NCI-H510A treated with DMSO at 0.1 percent for 48 hours (cell line): ENCODE data around the gene DIP2C.
"Not testable (repeated sequence)": the region's sequence is repeated elsewhere in the genome, so short reads cannot be mapped to it uniquely, and the experiment has no call there.

Source experiments
- DNase-seq: peaks from one replicate; lab custom pipeline; 2025; lab: John Stamatoyannopoulos, UW

DIP2C gene

GRCh38 chr10:356452-356851 is 333.0 kb downstream of the DIP2C start:
- DNase-seq, result no peak

GRCh38 chr10:354901-355617 is 334.4 kb downstream of the DIP2C start:
- no peak for DNase-seq

- no peak for DNase-seq
These were observed 336.8 kb downstream of the DIP2C start for GRCh38 chr10:352476-353235.

- no peak for DNase-seq
These were observed 337.6 kb downstream of the DIP2C start for GRCh38 chr10:351770-352334.

- DNase-seq, result no peak
These were observed 338.4 kb downstream of the DIP2C start for GRCh38 chr10:350981-351501.

DNA sequence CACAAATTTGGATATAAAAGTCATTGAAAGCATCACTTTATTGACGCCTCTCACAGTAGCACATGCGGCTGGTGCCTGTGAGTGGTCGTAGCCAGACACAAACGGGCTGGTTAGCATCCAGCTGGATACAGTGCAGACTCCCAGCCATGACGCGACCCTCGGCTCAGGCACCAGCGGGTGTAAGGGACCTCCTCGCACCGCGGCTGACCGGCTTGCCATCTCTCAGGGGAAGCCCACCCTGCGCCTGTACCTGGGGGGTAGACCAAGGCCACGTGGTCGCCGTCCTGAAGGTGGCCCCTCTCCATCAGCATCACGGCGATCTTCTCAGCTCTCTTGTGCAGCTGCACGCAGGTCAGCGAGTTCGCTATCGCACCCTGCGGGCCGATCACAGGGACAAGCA is 340.4 kb downstream of the DIP2C start:
- no peak for DNase-seq

GRCh38 chr10:348456-348855 is 341.0 kb downstream of the DIP2C start:
- no peak for DNase-seq

DNA sequence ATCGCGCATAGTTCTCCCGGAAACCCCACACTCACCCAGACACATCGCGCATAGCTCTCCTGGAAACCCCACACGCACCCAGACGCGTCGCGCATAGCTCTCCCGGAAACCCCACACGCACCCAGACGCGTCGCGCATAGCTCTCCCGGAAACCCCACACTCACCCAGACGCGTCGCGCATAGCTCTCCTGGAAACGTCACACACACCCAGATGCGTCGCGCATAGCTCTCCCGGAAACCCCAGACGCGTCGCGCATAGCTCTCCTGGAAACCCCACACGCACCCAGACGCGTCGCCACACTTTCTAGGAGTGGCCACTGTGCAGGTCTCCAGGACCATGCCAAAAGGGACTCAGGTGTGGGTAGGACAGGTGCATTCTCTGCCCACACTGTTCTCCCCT is 341.7 kb downstream of the DIP2C start:
- not testable (repeated sequence) for DNase-seq

- not testable (repeated sequence) for DNase-seq
These were observed 342.3 kb downstream of the DIP2C start for GRCh38 chr10:347190-347589.

- no peak for DNase-seq
These were observed 344.8 kb downstream of the DIP2C start for GRCh38 chr10:344582-345200.

GRCh38 chr10:343231-344220 is 345.9 kb downstream of the DIP2C start:
- DNase-seq, result no peak

GRCh38 chr10:341081-341740 is 348.3 kb downstream of the DIP2C start:
- no peak for DNase-seq

GRCh38 chr10:340646-341045 is 348.8 kb downstream of the DIP2C start:
- DNase-seq, result no peak

- no peak for DNase-seq
These were observed 350.5 kb downstream of the DIP2C start for GRCh38 chr10:339038-339391.

GRCh38 chr10:338171-339037 is 351.1 kb downstream of the DIP2C start:
- no peak for DNase-seq

DNA sequence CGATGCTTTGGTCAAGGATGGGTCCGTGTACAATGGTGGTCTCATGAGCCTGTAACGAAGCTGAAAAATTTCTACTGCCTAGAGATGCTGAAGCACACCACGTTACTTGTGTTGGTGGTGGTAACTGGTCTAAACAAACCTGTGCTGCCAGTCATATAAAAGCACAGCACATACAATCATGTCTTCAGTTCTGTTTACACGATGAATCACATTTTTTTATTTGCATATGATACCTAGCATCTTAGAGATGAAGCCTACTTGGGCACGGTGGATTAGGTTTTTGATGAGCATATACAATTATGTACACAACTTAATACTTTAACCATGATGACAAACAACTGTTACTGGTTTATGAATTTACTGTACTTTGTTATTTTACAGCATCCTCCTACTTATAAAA is 353.2 kb downstream of the DIP2C start:
- no peak for DNase-seq

DNA sequence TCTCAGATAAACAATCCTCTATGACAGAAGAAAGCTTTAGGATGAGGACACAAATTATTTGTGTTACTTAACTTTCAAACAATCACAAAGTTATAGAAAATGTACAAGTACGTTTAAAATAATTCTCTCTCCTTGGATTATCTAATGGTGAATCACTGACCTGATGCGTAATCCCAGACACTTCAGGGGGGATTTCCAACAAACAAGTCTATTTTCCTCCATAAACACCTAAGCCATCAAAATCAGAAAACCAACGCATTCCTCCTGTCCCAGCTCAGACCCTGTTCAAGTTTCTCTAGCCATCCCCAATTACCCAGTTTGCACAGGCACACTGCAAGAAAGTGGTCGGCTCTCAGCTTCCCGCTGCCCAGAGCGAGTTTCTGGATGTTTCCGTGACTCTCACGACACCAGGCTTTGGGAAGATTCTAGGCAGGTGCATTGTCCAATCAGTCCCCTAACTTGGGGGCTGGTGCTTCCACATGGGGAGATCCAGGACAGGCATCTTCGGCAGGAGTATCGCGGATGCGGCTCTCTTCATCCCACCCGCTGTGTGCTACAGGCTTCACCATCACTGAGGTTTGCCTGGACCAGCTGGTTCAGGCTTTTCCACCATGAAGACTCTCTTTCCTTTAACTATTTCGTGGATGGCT is 354.2 kb downstream of the DIP2C start:
- DNase-seq, result no peak

DNA sequence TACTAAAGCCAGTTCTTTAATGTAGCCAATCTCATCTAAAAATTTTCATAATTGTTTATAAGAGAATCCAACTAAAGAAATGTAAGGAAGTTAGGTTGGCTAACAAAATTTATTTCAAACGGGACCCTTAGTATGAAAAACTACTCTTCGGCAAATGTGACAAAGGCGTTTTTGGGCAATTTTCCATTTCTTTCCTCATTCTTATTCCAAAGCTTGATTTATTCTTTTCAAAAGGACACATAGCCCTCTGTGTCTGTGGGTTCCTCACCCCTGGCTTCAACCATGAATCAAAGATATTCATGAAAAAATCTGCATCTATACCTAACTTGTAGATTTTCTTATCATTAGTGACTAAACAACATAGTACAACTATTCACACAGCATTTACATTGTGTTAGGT is 358.3 kb downstream of the DIP2C start:
- DNase-seq, result no peak

DNA sequence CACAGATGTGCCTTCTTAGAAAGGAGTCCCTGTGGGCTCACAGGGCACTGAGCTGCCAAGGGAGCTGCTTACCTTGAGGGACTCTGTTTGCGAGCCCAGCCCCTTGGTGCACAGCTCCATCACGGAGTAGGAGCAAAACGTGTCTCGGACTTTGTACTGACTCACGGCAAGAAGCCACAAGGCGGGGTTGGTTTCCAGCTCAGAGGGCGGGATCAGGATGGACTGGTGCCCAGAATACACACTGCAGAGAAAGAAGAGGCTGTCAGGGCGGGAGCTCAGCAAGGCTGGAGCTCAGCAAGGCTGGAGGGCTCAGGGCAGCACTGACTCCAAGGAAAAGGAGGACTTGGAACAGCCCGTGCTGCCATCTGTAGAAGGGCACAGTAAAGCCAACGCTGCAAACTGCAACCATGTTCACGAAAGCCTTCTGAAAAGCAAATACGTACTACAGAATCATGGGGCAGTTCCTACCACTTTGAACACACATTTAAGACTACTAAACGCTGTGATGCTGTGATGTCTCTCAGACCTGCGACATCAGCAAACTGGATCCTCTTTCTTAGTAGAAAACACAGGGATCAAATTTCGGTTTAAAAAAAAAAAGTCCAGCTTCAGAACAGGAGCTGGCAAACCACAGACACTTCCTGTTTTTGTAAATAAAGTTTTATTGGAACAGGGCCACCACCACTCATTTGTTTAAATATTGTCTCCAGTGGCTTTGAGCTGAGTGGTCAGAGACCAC is 359.9 kb downstream of the DIP2C start:
- peak; percentile 63 for DNase-seq
